ENCODE data around the gene TRIM42. TPM values are rescaled to one million over a fixed set of nuclear protein-coding genes. Genes with fewer than 3 reads are reported as not detected.

TRIM42 gene
- total RNA-seq, 1 donor from 2014 or later: not detected

DNA sequence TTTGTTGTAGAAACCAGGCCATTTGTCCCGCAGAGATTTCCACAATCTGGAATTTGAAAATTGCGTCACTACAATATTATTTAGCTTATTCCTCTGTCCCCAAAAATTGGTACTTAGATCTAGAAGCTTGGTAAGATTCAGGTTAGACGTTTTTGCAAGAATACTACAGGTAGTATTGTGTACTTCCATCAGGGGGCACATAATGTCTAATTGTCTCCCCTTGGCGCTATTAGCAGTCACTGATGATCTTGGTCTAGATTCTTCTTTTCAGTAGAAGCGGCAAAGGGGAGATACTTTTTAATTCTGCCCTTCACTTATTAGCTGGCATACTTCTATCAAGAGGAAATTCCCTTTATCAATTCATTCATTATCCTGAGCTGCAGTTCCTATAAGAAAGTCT is 42.6 kb upstream of the TRIM42 start:
- H3K4me3 Mint-ChIP-seq (ENCODE audit: unreplicated experiment): no peak overlapping the region

DNA sequence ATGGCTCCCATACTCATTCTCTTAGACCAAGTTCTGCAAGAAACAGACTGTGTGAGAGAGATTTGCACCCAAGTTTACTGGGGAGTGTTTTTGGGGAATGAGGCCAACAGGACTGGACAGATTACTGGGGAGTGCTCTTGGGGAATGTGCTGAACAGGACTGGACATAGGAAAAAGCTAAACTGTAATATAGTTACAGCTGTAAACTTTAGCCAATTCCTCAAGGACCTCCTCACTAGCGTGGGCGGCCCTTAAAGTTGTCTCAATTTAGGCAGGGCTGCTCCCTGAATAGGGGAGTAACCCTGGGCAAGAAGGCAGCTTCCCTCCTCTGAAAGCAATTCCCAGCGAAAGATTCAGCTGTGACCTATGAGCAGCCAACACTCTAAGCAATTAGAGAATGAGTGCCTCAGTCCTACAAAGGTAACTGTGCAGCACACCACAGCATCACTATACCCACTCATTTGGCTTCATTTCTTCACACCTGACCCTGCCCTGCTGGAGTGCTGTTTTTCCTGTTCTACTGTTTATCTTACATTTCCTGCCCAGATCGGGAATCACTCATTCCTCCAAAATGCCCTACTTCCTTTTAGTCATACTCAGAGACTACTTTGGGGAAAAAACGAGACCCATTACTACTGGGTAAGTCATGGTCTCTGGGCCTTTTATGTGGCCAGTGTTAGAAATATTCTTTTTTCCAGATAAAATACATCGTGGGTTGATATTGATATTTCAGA is 41.3 kb upstream of the TRIM42 start:
- no peaks in the 10 kb centered on the region for H3K27me3 Mint-ChIP-seq (ENCODE audit: unreplicated experiment)
- DNase-seq: no peak
- no peak overlapping the region for H3K4me3 Mint-ChIP-seq (ENCODE audit: unreplicated experiment)
- H3K27ac Mint-ChIP-seq (ENCODE audit: unreplicated experiment): no peak overlapping the region
- TF ChIP-seq, protein P1, sequence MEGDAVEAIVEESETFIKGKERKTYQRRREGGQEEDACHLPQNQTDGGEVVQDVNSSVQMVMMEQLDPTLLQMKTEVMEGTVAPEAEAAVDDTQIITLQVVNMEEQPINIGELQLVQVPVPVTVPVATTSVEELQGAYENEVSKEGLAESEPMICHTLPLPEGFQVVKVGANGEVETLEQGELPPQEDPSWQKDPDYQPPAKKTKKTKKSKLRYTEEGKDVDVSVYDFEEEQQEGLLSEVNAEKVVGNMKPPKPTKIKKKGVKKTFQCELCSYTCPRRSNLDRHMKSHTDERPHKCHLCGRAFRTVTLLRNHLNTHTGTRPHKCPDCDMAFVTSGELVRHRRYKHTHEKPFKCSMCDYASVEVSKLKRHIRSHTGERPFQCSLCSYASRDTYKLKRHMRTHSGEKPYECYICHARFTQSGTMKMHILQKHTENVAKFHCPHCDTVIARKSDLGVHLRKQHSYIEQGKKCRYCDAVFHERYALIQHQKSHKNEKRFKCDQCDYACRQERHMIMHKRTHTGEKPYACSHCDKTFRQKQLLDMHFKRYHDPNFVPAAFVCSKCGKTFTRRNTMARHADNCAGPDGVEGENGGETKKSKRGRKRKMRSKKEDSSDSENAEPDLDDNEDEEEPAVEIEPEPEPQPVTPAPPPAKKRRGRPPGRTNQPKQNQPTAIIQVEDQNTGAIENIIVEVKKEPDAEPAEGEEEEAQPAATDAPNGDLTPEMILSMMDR (IDR thresholded peaks at IDR 0.05; ENCODE audit: partially characterized antibody, unreplicated experiment): no peak
- H3K9me3 Mint-ChIP-seq (ENCODE audit: unreplicated experiment): no peaks in the 10 kb centered on the region
- no peaks in the 10 kb centered on the region for H3K36me3 Mint-ChIP-seq (ENCODE audit: unreplicated experiment)
- no peaks in the 10 kb centered on the region for H3K4me1 Mint-ChIP-seq (ENCODE audit: low read depth, unreplicated experiment)

More for the DNA sequence above, 42.6 kb upstream of the TRIM42 start:
- H3K4me1 Mint-ChIP-seq (ENCODE audit: low read depth, unreplicated experiment): no peaks in the 10 kb centered on the region
- DNase-seq: no peak
- H3K27me3 Mint-ChIP-seq (ENCODE audit: unreplicated experiment): no peaks in the 10 kb centered on the region
- TF ChIP-seq, protein P1 (IDR thresholded peaks at IDR 0.05; ENCODE audit: partially characterized antibody, unreplicated experiment): no peak
- no peak overlapping the region for H3K27ac Mint-ChIP-seq (ENCODE audit: unreplicated experiment)
- H3K9me3 Mint-ChIP-seq (ENCODE audit: unreplicated experiment): no peaks in the 10 kb centered on the region
- H3K36me3 Mint-ChIP-seq (ENCODE audit: unreplicated experiment): no peaks in the 10 kb centered on the region

- no peak for DNase-seq
- TF ChIP-seq, protein P1 (IDR thresholded peaks at IDR 0.05; ENCODE audit: partially characterized antibody, unreplicated experiment): no peak
- Mint-ChIP-seq H3K36me3 (ENCODE audit: unreplicated experiment) (peaks cover 25% of the 10 kb centered on the region), H3K4me1 (ENCODE audit: low read depth, unreplicated experiment) (no peaks in the 10 kb centered on the region), H3K27me3 (ENCODE audit: unreplicated experiment) (peaks cover 8% of the 10 kb centered on the region), H3K9me3 (ENCODE audit: unreplicated experiment) (peaks cover 7% of the 10 kb centered on the region), H3K27ac (ENCODE audit: unreplicated experiment) (no peak overlapping the region), H3K4me3 (ENCODE audit: unreplicated experiment) (no peak overlapping the region)
These were observed 26.6 kb upstream of the TRIM42 start for GRCh38 chr3:140651287-140651686.

DNA sequence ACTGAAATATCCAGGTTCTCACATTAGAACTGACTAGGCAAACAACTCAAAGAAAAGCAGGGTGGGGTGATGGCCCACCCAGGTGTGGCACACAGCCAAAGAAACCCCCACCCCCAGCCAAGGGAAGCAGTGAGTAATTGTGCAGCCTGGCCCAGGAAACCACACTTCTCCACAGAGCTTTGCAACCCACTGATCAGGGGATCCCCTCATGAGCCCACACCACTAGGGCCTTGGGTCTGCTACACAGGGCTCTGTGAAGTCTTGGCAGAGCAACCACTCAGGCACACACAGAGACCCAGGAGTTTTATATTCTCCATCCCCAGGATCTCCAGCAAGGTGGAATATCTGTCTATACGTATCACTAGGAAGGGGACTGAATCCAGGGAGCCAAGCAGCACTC is 22.2 kb upstream of the TRIM42 start:
- H3K9me3 Mint-ChIP-seq (ENCODE audit: unreplicated experiment): peaks cover 2% of the 10 kb centered on the region
- no peak overlapping the region for H3K27ac Mint-ChIP-seq (ENCODE audit: unreplicated experiment)
- no peak for DNase-seq
- TF ChIP-seq, protein P1 (IDR thresholded peaks at IDR 0.05; ENCODE audit: partially characterized antibody, unreplicated experiment): no peak
- H3K4me1 Mint-ChIP-seq (ENCODE audit: low read depth, unreplicated experiment): no peaks in the 10 kb centered on the region
- H3K36me3 Mint-ChIP-seq (ENCODE audit: unreplicated experiment): peaks cover 18% of the 10 kb centered on the region
- H3K27me3 Mint-ChIP-seq (ENCODE audit: unreplicated experiment): peaks cover 5% of the 10 kb centered on the region
- H3K4me3 Mint-ChIP-seq (ENCODE audit: unreplicated experiment): no peak overlapping the region

- no peak for DNase-seq
- TF ChIP-seq, protein P1 (IDR thresholded peaks at IDR 0.05; ENCODE audit: partially characterized antibody, unreplicated experiment): no peak
- Mint-ChIP-seq H3K27me3 (ENCODE audit: unreplicated experiment) (no peaks in the 10 kb centered on the region), H3K4me1 (ENCODE audit: low read depth, unreplicated experiment) (no peaks in the 10 kb centered on the region), H3K36me3 (ENCODE audit: unreplicated experiment) (peaks cover 6% of the 10 kb centered on the region), H3K9me3 (ENCODE audit: unreplicated experiment) (no peaks in the 10 kb centered on the region), H3K4me3 (ENCODE audit: unreplicated experiment) (no peak overlapping the region), H3K27ac (ENCODE audit: unreplicated experiment) (no peak overlapping the region)
These were observed 13.8 kb upstream of the TRIM42 start for GRCh38 chr3:140664111-140664510.

Data from glutamatergic neuron (in vitro differentiated cells).